ENCODE measurements around the gene IQGAP1.

DNA sequence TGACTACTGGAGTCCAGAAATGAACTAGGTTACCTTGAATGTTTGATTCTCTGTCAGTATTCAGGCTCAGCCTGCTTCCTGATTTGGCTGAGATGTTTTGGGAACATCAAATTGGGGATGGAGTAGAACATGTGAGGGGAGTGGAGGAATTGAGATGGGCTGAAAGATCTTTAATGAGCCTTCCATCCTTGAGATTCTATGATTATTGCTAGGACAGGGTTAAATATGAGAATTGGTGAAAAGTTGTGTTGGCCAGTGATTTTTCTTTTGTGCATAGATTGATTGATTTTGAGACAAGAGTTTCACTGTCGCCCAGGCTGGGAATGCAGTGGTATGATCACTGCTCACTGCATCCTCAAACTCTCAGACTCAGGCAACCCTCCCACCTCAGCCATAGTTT lies 32.4 kb downstream of the IQGAP1 start:
- no peak for TF ChIP-seq RAD21 (CRISPR knock-in tag; IDR thresholded peaks at IDR 0.05)
- TF ChIP-seq ELF4 (CRISPR knock-in tag; IDR thresholded peaks at IDR 0.05; ENCODE audit: borderline replicate concordance): no peak
- TF ChIP-seq NFE2L1 (CRISPR knock-in tag; IDR thresholded peaks at IDR 0.05; ENCODE audit: borderline replicate concordance): no peak
- TF ChIP-seq NFYB (CRISPR knock-in tag; IDR thresholded peaks at IDR 0.05): no peak
- no peak for TF ChIP-seq ZNF33B (CRISPR knock-in tag; IDR thresholded peaks at IDR 0.05)
- TF ChIP-seq ZKSCAN8 (CRISPR knock-in tag; IDR thresholded peaks at IDR 0.05; ENCODE audit: borderline replicate concordance): no peak
- no peak for TF ChIP-seq CEBPB (IDR thresholded peaks at IDR 0.05; ENCODE audit: borderline replicate concordance, low read depth, low read length)
- TF ChIP-seq YY1 (IDR thresholded peaks at IDR 0.05; ENCODE audit: insufficient read depth, insufficient replicate concordance, low read depth, low read length): no peak

Data from HepG2 (cell line).